Astrocyte (in vitro differentiated cells and primary cell): ENCODE data around the gene ZBTB22.

Experiments used
- CTCF ChIP-seq: IDR thresholded peaks from 2 replicates; pipeline ENCODE4 v1.5.1; 2011; ENCODE audit warnings: low read depth, mild to moderate bottlenecking, inconsistent platforms, low read length, moderate library complexity; ENCODE audit not compliant: insufficient read depth
- EZH2 ChIP-seq: IDR thresholded peaks from 2 replicates; pipeline ENCODE4 v1.6.1; 2012; ENCODE audit warnings: mild to moderate bottlenecking, low read length, inconsistent platforms; ENCODE audit not compliant: insufficient read depth

DNA sequence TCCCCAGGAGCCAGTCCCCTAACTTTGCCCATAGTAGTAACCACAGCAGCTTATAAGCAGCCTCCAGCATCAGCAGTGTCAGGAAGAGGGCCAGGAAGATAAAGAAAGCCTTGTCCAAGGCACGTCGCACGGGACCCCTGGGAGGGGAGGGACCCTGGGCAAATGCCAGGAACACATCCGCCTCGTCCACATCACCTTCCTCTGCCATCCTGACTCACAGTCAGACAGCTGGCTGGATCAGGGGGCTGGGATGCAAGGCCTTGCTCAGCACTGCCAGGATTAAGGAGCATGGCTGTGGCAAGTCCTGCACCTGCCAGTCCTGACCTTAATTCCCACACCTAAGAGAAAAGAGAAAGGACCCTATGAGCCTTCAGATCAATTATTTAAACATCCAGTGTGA lies 11.5 kb upstream of the ZBTB22 start:
- TF ChIP-seq EZH2, result no peak
- TF ChIP-seq CTCF, result no peak
